UCSD-AML1 (cell line): ENCODE results near the gene PPP1R3F.

ENCODE experiments used
- DNase-seq: peaks from one replicate; lab custom pipeline; 2025; ENCODE audit not compliant: unreplicated experiment; lab: John Stamatoyannopoulos, UW

The PPP1R3F gene

DNA sequence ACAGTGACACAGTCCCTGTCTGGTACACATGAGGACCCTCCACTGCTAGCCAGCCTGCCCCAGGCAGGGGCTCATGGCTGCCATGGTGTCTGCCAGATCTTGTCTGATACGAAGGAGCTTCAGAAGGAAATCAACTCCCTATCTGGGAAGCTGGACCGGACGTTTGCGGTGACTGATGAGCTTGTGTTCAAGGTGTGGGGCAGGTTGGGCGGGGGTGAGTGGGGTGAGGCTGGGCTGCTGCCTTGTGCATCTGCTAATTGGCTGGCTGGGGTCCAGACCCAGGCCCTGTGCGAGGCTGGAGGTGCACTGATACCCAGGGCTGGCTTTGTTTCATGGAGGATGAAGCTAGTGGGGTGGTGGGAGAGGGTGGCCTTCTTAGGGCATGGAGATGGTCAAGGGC lies 20.5 kb upstream of the PPP1R3F start:
- no peak for DNase-seq

DNA sequence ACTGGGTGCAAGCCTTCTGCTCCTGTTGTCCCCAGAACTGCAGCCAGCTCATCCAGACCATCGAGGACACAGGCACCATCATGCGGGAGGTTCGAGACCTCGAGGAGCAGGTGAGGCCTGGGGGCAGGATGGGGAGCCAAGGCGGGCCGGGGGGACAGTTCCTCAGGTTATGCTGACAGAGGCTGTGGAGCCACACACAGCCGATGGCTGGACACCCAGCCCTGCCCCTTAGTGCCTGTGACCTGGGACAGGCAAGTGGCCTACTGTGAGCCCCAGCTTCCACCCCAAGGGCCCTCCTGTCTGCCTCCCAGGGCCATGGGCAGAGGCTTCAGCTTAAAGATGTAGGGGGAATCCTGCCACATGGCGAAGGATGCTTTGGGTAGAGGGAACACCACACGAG lies 20.0 kb upstream of the PPP1R3F start:
- no peak for DNase-seq

DNA sequence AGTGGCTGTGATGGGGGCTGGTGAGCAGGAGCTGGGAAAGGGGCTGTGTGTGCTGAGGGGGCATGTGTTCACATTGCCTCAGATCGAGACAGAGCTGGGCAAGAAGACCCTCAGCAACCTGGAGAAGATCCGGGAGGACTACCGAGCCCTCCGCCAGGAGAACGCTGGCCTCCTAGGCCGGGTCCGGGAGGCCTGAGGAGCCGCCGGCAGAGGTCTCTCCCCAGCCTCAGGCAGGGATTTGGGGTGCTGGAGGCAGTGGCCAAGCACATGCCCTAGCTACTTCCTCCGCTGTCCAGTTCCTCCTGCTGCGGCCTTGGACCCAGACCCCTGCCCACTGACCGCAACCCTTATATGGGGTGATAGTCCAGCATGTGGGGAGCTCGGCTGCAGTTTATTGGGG lies 19.5 kb upstream of the PPP1R3F start:
- no peak for DNase-seq

DNA sequence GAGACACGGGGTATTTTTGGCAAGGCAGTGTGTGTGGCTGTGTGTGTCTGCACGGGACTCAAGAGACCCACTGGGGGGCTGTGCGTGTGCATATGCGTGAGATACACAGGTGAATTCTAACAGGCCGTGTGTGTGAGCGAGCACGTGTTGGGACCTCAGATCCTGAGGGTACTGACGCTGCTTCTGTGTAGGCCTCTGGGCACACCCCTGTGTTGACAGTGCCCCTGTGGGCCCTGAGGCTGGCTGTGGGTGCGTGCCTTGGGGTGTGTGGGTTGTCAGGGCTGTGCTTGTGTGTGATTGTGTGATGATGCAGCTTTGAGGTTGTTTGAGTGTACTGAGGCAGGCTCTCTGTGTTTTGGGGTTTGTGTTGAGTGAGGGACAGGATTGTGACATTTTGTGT lies 19.0 kb upstream of the PPP1R3F start:
- DNase-seq, result no peak

DNA sequence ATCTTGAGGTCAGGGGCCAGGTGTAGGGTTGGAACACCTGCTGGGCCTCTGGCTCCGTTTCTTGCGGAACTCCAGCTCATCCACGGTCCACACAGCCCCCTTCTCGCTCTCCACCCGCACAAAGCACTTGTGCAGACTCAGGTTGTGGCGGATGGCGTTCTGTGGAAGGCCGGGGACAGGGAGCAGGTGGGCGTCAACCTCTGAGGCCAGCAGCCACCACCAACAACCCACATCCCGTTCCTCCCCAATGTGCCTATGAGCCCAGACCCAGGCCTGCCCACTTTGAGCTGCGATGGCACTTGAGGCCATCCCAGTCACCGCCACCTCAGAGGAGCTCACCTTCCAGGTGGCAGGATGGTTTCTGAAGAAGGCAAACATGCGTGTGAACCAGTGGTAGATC lies 18.3 kb upstream of the PPP1R3F start:
- DNase-seq, result no peak

DNA sequence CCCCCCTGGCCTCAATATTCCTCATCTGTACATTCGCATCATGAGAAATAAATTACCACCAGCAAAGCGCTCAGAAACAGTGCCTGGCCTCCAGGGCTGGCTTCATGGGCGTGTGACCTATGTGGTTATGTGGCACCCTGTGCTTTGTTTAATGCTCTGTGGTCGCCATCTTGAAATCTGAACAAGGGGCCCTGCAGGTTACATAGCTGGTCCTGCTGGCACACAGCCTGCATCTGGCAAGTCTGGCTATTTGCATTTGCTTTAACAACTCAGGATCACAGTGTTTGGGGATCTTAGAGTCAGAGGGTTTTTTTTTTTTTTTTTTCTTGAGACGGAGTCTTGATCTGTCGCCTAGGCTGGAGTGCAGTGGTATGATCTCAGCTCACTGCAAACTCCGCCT lies 15.0 kb upstream of the PPP1R3F start:
- DNase-seq, result no peak

DNA sequence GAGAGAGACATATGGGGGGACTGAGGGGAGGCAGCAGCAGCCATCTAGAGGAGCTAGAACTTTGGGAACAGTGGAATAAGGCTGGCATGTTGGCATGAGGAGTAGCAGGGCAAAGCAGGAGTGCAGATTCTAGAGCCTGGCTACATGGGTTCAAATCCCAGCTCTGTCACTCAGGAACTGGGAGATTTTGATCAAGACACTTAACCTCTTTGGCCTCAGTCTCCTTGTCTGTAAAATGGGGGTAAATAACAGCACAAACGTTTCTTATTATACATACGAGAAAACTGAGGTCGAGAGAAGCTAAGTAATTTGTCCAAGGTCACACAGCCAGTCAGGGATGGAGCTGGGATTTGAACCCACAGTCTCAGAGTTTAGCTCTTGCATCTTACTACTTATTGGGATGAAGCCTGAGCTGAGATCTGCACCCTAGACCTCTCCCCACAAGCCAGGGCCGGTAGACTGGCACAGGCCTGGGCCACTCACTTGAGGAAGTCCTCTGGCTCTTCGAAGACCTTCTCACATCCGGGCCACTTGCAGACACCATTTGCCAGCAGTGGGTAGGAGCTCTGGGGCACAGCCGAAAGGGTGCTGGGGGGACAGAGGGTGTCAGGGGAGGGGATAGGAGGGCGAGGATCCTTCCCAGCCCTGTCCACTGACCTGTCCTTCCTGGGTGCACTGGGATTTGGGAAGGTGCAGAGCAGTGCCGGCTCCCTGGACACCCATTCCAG lies 13.2 kb upstream of the PPP1R3F start:
- DNase-seq, result no peak

DNA sequence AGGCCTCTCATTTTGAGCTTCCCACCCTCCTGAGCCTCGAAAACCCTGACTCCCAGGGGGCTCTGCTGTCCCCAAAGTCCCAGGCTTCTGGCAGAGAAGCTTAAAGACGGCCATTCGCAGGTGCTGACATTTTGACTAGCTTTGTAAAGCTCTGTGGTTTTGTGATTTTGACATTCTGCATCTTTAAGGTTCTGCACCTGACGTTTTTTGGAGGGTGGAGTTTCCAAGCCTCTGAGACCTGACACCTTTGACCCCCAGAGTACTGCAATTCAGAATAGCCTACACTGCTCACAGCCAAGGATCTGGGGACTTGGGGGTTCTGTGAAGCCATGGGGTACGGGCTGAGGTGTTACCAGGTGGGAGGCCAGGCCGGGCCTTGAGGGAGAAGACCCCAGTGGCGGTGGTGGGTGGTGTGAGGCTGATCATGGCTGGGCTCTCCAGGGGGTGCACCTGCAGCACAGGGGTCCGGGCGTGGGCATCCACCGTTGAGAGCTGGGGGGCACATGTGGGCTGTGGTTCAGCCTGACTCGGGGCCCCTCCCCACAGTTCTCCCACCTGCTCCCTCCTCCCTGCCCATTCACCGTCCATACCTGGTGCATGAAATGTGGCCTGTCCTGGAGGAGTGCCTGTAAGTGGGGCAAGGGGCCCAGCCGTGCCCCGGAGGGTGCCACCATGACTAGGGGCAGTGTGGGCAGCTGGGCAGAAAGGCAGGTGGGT lies 12.4 kb upstream of the PPP1R3F start:
- DNase-seq, result no peak

DNA sequence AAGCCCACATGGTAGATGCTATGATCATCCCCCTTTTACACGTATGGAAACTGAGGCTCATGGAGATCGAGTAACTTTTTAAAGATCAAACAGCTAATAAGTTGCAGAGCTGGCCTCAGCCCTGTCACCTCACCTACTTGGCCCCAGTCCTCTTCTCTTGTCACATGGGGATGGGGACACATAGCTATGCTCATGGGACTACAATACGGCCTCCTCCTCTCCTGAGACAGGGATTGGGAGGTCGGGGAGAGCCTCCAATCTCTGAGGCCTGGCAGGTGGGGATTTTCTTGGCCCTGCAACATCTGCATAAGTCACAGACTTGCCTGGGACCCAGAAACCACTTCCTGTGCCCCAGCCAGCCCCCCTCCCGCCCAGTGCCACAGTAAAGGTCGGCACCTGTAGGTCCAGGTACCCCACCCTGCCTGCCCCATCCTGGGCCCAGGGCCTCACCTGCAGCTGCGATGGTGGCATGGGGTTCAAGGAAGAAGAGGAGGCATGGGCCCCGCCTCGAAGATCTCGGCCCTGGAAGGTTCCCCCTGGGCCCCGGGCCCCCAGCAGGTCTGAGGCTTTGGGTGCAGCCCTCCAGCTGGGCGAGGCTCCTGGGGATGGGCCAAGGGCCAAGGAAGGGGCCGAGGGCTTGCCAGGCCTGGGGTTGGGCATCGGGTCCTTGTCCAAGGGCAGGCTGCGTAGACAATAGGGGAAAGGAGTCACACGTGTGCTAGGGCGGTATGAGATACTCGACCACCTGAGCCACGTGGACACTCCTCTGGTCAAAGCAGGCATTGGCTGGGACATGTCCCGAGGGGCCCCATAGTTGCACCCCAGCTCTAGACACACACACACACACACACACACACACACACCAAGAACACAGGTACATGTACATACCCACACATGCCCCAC lies 11.5 kb upstream of the PPP1R3F start:
- DNase-seq, result no peak

DNA sequence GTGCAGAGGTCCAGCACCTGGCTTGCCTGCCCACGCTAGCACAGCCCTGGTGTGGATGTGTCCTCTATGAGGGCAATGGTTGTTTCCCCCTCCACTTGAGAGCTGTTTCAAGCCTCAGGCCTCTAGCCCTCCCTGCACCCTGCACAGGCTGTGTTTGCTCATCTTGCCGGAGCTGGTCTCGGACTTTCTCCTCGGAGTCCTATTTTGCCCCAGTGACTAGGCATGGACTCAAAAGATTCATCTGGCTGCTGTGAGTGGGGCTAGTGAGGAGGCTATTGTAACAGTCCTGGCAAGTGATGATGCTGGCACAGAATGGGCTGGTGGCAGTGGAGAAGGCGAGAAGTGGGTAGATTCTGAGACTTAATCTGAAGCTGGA lies 10.9 kb upstream of the PPP1R3F start:
- no peak for DNase-seq

DNA sequence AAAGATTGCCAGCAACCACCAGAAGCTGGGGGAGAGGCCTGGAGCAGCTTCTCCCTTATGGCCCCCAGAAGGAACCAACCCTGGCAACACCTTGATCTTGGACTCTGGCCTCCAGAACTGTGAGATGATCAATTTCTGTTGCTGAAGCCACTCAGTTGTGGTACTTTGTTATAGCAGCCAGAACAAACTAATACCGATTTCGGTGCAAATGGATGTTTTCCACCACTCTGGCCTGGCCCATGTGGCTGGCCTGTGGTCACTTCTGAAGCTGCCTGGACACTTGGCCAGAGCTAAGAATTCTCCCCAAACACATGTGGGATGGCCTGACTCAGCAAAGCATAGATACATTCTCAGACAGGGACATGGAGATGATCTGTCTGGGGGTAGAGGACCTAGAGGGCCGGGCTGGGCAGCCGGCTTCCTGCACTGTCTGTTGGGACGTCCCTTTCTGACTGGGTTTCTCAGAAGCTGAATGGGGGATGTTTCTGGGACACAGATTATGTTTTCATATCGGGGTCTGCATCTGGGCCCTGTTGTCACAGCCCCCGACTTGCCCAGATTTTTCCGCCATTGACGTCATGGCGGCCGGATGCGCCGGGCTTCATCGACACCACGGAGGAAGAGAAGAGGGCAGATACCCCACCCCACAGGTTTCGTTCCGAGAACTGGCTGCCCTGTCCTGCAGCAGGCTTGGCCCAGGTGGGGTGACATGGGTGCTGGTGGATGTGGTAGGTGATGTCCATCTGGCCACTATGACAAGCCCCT lies 9.2 kb upstream of the PPP1R3F start:
- DNase-seq, result no peak

DNA sequence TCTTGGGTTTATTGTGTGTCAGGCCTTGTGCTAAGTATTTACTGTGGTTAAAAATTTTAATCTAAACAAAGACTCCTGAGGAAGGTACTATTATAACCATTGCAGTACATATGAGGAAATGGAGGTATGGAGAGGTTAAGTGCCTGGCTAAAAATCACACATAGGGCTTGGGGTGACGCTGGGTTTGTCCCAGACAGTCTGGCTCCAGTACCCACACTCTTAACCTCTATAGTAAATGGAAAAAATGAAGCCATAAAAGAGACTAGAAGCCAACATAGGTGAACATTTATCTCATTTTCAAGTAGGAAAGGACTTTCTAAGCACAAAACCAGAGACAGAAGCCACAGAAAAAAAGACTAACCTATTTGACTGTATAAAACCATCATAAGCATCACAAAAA lies 7.0 kb upstream of the PPP1R3F start:
- DNase-seq, result no peak

DNA sequence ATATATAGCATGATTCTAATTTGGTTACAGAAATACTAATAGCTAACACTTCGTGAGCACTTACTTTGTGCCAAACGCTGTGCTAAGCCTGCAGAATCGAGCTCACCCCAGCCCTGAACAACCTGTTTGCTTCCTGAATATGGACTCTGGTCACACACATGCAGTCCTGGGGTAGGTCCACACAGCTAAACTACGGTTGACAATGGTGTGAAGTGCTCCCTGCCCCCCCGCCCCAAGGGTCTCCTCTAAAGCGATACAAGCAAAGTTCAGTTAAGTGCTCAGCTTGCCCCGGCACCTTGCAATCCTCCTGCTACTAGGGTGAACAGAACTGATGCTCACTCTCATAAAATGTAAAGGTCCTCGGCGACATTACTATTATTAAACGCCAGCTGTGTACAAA lies 6.0 kb upstream of the PPP1R3F start:
- no peak for DNase-seq

DNA sequence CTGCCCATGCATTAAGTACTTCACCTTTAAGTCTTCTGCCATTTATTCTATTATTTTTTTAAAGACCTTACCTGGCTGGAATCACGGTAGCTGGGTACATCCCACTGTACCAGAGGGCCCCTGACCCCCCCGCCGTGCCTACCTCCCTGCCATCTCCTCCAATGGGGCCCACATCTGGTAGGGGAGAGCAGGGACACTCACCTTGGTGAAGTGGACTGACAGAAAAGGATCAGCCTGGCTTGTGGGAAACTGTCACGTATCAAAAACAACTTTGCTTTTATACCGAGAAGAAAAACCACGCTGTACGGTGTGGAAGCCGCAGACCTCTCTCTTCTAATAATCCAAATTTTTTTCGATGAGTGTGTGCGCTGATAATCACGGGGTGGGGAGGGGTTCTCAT lies 5.1 kb upstream of the PPP1R3F start, which contains the start of gene FOXP3:
Gene FOXP3, minus strand, starts transcription at position 251 of the 400 bp plus-strand sequence. CDS start 6,205 bp downstream, outside the sequence.
- no peak for DNase-seq

DNA sequence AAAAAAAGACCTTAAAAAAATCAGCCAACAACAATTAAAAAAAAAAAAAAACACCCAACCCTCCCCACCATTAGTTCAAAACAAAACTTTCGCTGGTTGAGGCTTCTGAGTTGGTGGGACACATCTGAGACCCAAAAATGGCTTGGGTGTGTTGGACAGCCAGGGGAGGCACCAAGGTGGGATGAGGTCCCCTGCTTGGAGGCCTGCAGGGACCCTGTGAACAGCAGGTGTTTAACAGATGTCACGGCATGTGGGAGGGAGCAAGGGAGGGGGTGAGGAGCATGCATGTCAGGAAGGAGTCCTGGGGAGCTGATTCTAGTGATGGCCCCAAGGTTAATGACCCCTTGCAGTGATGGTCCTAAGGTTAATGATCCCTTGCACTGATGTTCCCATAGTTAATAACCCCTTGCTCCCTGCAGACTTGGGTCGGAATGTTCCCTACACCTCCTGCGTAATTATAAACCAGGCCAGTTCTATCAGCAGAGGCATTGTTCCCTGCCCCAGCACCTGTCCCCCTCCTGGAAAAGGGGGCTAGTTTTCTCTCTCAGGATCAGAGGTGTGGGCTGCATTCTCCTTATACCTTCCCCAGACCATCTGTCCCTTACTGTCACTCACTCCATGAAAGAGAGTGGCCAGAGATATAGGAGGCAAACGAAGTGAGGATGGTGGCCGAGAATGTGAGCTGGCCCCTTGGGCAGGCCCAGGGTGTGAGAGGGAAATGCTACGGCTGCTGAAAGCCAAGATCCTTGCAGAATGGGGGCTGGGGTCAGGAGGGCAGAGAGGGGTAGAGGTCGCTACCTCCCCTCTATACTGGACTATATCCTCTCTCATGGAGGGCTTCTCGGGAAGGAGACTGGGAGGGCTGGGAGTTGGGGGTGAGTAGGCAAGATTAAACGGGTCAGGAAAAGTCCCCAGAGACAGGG lies 2.8 kb upstream of the PPP1R3F start:
- DNase-seq, result no peak

DNA sequence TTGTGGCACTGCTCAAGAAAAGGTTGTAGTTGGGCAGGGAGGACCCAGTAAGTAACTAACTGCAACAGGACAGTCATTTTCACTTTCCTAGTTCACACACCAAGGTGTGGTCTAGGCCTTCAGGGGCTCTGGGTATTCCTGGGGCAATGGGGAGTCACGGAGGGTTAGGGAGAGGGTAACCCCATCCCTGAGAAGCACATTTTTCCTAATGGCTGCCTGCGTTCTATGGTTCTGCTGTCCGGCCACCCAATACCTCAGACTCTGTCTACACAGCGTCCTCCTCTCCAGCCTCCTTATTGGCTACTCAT lies 937 bp upstream of the PPP1R3F start:
- DNase-seq, result no peak

DNA sequence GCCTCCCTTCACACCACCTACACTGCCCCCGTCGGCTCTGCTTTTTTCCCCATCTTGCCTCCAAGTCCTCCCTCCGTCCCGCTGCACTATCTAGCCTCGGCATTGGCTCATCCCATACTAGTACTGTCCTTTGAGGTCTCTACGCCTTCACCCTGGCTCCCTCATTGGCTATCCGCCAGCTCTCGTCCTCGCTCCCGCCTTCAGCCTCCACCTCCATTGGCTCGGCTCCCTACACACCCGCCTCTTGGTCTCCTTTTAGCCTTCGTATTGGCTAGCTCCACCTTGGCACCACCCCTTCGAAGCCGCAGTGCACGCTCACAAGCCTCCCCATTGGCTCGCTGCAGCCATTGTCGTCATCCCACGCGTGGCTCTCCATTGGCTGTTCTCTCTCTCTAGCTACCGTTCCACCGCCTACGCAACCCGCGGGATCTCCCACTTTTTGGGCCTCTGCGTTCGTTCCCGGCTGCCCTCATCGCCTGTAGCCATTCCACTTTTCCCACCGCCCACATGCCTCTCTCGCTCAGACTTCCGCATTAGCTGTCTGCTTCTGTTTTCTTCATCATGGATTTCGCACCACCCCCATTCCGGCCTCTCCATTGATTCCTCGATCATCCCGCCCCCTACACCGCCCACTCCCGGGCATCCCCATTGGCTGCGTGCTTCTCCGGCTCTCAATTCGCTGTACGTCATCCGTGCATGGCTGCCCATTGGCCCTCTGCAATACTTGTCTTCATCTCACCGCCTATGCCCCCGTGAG lies 405 bp upstream of the PPP1R3F start:
- peak; percentile 92 for DNase-seq

DNA sequence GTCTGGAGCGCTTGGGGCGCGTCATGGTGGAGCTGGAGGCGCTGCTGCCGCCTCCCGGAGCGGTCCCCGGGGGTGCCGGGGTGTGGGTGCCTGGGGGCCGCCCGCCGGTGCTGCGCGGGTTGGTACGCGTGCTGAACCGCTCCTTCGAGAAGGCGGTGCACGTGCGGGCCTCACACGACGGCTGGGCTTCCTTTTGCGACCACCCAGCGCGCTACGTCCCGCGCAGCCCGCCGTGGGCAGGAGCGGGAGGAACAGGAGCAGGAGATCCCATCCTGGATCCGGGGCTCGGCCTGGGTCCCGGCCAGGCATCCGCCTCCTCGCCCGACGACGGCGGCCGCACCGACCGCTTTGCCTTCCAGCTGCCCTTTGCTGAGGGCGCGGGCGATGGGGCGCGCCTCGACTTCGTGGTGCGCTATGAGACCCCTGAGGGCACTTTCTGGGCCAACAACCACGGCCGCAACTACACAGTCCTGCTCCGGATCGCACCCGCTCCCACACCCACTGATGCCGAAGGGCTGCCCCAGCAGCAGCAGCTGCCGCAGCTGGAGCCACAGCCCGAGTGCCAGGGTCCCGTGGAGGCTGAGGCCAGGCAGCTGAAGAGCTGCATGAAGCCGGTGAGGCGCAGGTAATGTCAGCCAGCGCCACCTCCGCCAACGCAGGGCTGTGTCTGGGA lies 792 bp downstream of the PPP1R3F start:
- no peak for DNase-seq

DNA sequence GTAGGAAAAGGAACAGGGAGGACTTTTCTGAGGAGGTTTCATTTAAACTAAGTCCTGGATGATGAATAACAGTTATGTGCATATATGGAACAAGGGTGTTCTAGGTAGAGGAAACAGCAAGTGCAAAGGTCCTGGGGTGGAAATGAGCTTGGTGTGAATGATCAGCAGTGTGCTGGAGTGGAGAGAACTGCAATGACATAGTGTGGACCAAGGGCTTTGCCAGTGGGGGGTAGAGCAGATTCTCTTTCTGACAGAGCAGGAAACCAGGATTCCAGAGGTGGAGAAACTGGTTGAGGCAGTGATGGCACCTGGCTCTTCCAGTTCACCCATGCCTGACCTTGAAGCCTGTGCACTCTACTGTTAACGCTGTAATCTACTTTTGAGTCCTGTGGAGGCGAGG lies 1.7 kb downstream of the PPP1R3F start:
- DNase-seq, result no peak
